HEK293 (cell line): ENCODE data around the gene MMP28.

Experiments
- CTCF ChIA-PET: fragments of 350-600 bp; formaldehyde crosslinking; extraction: SDS; loops from one replicate; lab custom pipeline; 2021; ENCODE audit warnings: antibody characterized with exemption; lab: Yijun Ruan, JAX
- POLR2A ChIA-PET: fragments of 300-600 bp; formaldehyde crosslinking; extraction: SDS; loops from one replicate; lab custom pipeline; 2020; ENCODE audit warnings: antibody characterized with exemption, inconsistent platforms; lab: Yijun Ruan, JAX
- H3K27ac ChIP-seq: fragments of 200-500 bp; sonication (Bioruptor generic); 2 replicates; pipeline ENCODE4 v1.5.1; 2014; ENCODE audit warnings: low read depth, low read length, control low read depth, inconsistent platforms; ENCODE audit errors: extremely low read depth
- H3K36me3 ChIP-seq, 2 experiments: fragments of 200-500 bp in 1 of 2; sonication (Bioruptor generic) in 1 of 2; 1 replicate in 1 of 2; 2 replicates in 1 of 2; pipeline ENCODE4 v1.5.1; 2014 to 2017; ENCODE audit warnings: inconsistent platforms in 2 of 2, low read length in 2 of 2; ENCODE audit not compliant: control insufficient read depth in 2 of 2, insufficient read depth in 1 of 2
- H3K4me1 ChIP-seq: fragments of 200-500 bp; sonication (Bioruptor generic); 2 replicates; pipeline ENCODE4 v1.5.1; 2014; ENCODE audit warnings: mild to moderate bottlenecking, low read length, inconsistent platforms; ENCODE audit not compliant: control insufficient read depth, insufficient read depth
- H3K4me3 ChIP-seq: 2 replicates; pipeline ENCODE4 v1.5.1; 2011; ENCODE audit warnings: low read depth, mild to moderate bottlenecking, control low read depth, low read length, moderate library complexity
- H3K9me3 ChIP-seq: fragments of 200-500 bp; sonication (Bioruptor generic); 2 replicates; pipeline ENCODE4 v1.5.1; 2014; ENCODE audit warnings: low read depth, low read length, inconsistent platforms; ENCODE audit not compliant: control insufficient read depth, insufficient read depth
- GLIS1 ChIP-seq: fragments of 450-650 bp; formaldehyde crosslinking; IDR thresholded peaks from 2 replicates; pipeline ENCODE4 v1.5.1; 2016; ENCODE audit warnings: missing biosample characterization, missing genetic modification characterization
- GLIS2 ChIP-seq: fragments of 450-650 bp; formaldehyde crosslinking; IDR thresholded peaks from 2 replicates; pipeline ENCODE4 v1.5.1; 2016; ENCODE audit warnings: missing biosample characterization, missing genetic modification characterization
- TCF7L2 ChIP-seq: IDR thresholded peaks from 2 replicates; pipeline ENCODE4 v1.6.1; 2011; ENCODE audit warnings: low read depth, mild to moderate bottlenecking, inconsistent platforms, low read length, moderate library complexity, borderline replicate concordance
- ZBTB21 ChIP-seq: fragments of 450-650 bp; formaldehyde crosslinking; IDR thresholded peaks from 2 replicates; pipeline ENCODE4 v1.5.1; 2017; ENCODE audit warnings: missing biosample characterization, missing genetic modification characterization
- ZFP41 ChIP-seq: fragments of 450-650 bp; formaldehyde crosslinking; IDR thresholded peaks from 2 replicates; pipeline ENCODE4 v1.5.1; 2016; ENCODE audit warnings: missing biosample characterization, missing genetic modification characterization, borderline replicate concordance
- ZIC2 ChIP-seq: fragments of 450-650 bp; formaldehyde crosslinking; IDR thresholded peaks from 2 replicates; pipeline ENCODE4 v1.5.1; 2016; ENCODE audit warnings: missing biosample characterization, missing genetic modification characterization
- ZNF214 ChIP-seq: fragments of 450-650 bp; formaldehyde crosslinking; IDR thresholded peaks from 2 replicates; pipeline ENCODE4 v1.5.1; 2017; ENCODE audit warnings: missing biosample characterization, mild to moderate bottlenecking, missing genetic modification characterization, borderline replicate concordance
- ZNF239 ChIP-seq: fragments of 450-650 bp; formaldehyde crosslinking; IDR thresholded peaks from 2 replicates; pipeline ENCODE4 v1.5.1; 2016; ENCODE audit warnings: missing biosample characterization, missing genetic modification characterization
- ZNF311 ChIP-seq: fragments of 450-650 bp; formaldehyde crosslinking; IDR thresholded peaks from 2 replicates; pipeline ENCODE4 v1.5.1; 2017; ENCODE audit warnings: missing biosample characterization, missing genetic modification characterization, borderline replicate concordance
- ZNF596 ChIP-seq: fragments of 450-650 bp; IDR thresholded peaks from 2 replicates; pipeline ENCODE4 v1.5.0; 2018; ENCODE audit warnings: missing biosample characterization, mild to moderate bottlenecking, missing genetic modification characterization, moderate library complexity
- ZNF626 ChIP-seq: fragments of 450-650 bp; sonication (Bioruptor Pico); formaldehyde crosslinking; IDR thresholded peaks from 2 replicates; pipeline ENCODE4 v1.5.1; 2018; ENCODE audit warnings: missing biosample characterization, missing genetic modification characterization, inconsistent platforms
- TF ChIP-seq, protein P1 (sequence below): fragments of 450-650 bp; formaldehyde crosslinking; IDR thresholded peaks from 2 replicates; pipeline ENCODE4 v1.5.1; 2016; ENCODE audit warnings: missing biosample characterization, missing genetic modification characterization
- TF ChIP-seq, protein P2 (sequence below): fragments of 450-650 bp; formaldehyde crosslinking; IDR thresholded peaks from 2 replicates; pipeline ENCODE4 v1.5.1; 2016; ENCODE audit warnings: missing biosample characterization, missing genetic modification characterization
- TF ChIP-seq, protein P3 (sequence below): fragments of 450-650 bp; formaldehyde crosslinking; IDR thresholded peaks from 2 replicates; pipeline ENCODE4 v1.5.1; 2017; ENCODE audit warnings: missing biosample characterization, missing genetic modification characterization
- TF ChIP-seq, protein P4 (sequence below): fragments of 450-650 bp; formaldehyde crosslinking; IDR thresholded peaks from 2 replicates; pipeline ENCODE4 v1.5.1; 2017; ENCODE audit warnings: missing biosample characterization, missing genetic modification characterization

The MMP28 gene

DNA sequence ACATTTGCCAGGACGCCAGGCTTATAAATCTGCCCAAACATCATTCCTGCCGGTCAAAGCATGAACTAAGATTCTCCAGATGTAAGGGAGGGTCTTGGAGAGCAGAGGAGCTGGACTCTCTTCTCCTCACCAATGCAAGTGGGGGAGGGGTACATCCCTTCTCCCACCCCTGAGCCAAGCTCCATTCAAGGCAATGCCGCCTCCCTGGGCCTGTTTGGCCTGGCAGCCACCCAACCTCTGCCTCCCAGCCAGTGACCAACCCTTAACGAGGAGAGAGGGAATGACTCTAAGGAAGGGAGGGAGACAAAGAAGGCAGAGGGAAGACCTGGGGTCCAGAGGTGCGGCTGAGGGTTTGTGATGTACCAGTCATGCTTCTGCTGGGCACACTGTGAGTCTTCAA is 20.9 kb downstream of the MMP28 start (continued):
- TF ChIP-seq ZNF626 (tag by site-specific recombination), result no peak
- TF ChIP-seq, protein P1, sequence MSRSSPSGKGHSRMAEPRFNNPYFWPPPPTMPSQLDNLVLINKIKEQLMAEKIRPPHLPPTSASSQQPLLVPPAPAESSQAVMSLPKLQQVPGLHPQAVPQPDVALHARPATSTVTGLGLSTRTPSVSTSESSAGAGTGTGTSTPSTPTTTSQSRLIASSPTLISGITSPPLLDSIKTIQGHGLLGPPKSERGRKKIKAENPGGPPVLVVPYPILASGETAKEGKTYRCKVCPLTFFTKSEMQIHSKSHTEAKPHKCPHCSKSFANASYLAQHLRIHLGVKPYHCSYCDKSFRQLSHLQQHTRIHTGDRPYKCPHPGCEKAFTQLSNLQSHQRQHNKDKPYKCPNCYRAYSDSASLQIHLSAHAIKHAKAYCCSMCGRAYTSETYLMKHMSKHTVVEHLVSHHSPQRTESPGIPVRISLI (tag by site-specific recombination), result no peak
- TF ChIP-seq ZNF596 (tag by site-specific recombination), result no peak
- no peak for TF ChIP-seq ZNF311 (tag by site-specific recombination)
- no peak for TF ChIP-seq GLIS2 (tag by site-specific recombination)
- peak; percentile 56 for TF ChIP-seq GLIS1

DNA sequence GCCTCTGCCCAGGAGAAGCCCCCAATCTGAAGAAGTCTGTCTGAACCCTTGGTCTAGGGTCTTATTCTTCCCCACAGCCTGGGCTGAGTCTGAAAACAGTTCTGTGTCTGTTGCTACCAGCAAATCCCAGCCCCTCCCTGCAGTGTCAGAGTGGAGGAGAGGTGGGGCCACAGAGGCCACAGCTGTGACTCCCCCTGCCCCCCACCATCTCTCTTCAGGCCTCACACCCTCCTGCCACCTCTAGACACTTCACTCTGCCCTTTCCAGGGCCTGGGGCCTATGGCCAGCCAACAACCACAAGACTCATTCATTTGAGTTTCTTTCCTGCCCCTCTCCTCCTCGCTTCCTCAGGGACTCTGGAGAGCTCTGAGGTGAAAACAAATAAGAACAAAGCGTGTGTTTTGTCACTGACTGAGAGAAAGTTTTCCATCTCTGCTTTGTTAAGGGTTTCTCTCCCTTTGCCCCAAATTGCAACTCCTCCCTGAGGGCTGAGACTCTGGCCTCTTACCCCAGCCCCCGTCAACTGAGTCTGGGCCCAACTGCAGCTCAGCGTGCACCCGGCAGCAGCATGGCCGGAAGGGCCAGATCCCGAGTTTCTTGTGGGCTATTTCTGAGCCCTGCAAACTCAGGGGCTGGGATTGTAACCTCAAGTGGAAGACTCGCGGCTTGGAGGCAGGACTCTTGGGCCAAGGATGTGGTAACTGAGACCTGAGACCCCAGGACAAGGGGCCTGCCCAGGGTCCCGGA is 21.6 kb downstream of the MMP28 start:
- H3K9me3 ChIP-seq, result no peaks in the 10 kb centered on the region
- no peaks in the 10 kb centered on the region for H3K36me3 ChIP-seq
- no peak overlapping the region for H3K4me3 ChIP-seq
- POLR2A ChIA-PET, result interaction anchor here (1.0 kb wide), 1 partner anchor 35 kb away, joined by 5 read pairs; the partner anchor contains the start of gene TAF15
- CTCF ChIA-PET, result interaction anchor here (1.3 to 2.7 kb wide), 2 partner anchors 10 to 31 kb away, joined by 3 to 26 read pairs; no protein-coding TSS in a partner anchor
- no peak overlapping the region; the same call in 1 of the 2 replicates for H3K27ac ChIP-seq
- TF ChIP-seq TCF7L2 (no peak), ZIC2 (tag by site-specific recombination) (0 out of 2 replicates have a peak, but pooled peaks have one; percentile 19)
- TF ChIP-seq, protein P2, sequence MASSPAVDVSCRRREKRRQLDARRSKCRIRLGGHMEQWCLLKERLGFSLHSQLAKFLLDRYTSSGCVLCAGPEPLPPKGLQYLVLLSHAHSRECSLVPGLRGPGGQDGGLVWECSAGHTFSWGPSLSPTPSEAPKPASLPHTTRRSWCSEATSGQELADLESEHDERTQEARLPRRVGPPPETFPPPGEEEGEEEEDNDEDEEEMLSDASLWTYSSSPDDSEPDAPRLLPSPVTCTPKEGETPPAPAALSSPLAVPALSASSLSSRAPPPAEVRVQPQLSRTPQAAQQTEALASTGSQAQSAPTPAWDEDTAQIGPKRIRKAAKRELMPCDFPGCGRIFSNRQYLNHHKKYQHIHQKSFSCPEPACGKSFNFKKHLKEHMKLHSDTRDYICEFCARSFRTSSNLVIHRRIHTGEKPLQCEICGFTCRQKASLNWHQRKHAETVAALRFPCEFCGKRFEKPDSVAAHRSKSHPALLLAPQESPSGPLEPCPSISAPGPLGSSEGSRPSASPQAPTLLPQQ, result peak; percentile 41; the same call in 1 of the 2 replicates
- TF ChIP-seq, protein P3, sequence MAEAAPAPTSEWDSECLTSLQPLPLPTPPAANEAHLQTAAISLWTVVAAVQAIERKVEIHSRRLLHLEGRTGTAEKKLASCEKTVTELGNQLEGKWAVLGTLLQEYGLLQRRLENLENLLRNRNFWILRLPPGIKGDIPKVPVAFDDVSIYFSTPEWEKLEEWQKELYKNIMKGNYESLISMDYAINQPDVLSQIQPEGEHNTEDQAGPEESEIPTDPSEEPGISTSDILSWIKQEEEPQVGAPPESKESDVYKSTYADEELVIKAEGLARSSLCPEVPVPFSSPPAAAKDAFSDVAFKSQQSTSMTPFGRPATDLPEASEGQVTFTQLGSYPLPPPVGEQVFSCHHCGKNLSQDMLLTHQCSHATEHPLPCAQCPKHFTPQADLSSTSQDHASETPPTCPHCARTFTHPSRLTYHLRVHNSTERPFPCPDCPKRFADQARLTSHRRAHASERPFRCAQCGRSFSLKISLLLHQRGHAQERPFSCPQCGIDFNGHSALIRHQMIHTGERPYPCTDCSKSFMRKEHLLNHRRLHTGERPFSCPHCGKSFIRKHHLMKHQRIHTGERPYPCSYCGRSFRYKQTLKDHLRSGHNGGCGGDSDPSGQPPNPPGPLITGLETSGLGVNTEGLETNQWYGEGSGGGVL (tag by site-specific recombination), result peak; percentile 30; the same call in 1 of the 2 replicates
- peaks cover 10% of the 10 kb centered on the region; the same call in 1 of the 2 replicates for H3K4me1 ChIP-seq

DNA sequence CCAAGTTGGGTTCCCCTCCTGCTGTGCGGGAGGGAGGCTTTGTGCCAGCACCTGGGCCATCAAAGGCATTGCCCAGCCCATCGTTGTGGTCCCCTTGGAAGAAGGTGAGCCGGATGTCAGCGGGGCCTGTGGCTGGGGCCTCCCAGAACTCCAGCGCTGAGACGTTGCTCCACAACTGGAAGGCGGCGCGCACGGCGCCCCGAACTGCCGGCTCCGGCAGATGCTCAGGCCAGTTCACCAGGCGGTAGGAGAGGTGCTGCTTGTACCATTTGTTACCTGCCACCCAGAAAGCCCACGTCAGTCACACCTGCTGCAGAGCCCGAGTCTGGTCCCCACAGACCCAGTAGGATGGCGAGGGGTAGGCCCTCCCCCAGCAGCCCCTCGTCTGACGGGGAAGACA is 22.3 kb downstream of the MMP28 start:
- CTCF ChIA-PET, result interaction anchor here (1.0 kb wide), 1 partner anchor 9 kb away, joined by 4 read pairs; no protein-coding TSS in a partner anchor
- Histone ChIP-seq H3K4me3 (no peak overlapping the region), H3K27ac (no peak overlapping the region), H3K9me3 (no peaks in the 10 kb centered on the region), H3K36me3 (no peaks in the 10 kb centered on the region), H3K4me1 (peaks cover 10% of the 10 kb centered on the region; the same call in 1 of the 2 replicates)
- POLR2A ChIA-PET, result no interaction called here
- TF ChIP-seq, protein P4, sequence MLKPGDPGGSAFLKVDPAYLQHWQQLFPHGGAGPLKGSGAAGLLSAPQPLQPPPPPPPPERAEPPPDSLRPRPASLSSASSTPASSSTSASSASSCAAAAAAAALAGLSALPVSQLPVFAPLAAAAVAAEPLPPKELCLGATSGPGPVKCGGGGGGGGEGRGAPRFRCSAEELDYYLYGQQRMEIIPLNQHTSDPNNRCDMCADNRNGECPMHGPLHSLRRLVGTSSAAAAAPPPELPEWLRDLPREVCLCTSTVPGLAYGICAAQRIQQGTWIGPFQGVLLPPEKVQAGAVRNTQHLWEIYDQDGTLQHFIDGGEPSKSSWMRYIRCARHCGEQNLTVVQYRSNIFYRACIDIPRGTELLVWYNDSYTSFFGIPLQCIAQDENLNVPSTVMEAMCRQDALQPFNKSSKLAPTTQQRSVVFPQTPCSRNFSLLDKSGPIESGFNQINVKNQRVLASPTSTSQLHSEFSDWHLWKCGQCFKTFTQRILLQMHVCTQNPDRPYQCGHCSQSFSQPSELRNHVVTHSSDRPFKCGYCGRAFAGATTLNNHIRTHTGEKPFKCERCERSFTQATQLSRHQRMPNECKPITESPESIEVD (tag by site-specific recombination), result no peak
- TF ChIP-seq ZNF214 (tag by site-specific recombination) (no peak), ZFP41 (no peak), ZBTB21 (tag by site-specific recombination) (no peak), ZNF239 (no peak)
